ENCODE measurements around the gene SRRM4. TPM values are rescaled to one million over a fixed set of nuclear protein-coding genes. Genes with fewer than 3 reads are reported as not detected.

Gene SRRM4
- total and polyA plus RNA-seq, 2 donors, result 0.08 to 0.42 TPM

DNA sequence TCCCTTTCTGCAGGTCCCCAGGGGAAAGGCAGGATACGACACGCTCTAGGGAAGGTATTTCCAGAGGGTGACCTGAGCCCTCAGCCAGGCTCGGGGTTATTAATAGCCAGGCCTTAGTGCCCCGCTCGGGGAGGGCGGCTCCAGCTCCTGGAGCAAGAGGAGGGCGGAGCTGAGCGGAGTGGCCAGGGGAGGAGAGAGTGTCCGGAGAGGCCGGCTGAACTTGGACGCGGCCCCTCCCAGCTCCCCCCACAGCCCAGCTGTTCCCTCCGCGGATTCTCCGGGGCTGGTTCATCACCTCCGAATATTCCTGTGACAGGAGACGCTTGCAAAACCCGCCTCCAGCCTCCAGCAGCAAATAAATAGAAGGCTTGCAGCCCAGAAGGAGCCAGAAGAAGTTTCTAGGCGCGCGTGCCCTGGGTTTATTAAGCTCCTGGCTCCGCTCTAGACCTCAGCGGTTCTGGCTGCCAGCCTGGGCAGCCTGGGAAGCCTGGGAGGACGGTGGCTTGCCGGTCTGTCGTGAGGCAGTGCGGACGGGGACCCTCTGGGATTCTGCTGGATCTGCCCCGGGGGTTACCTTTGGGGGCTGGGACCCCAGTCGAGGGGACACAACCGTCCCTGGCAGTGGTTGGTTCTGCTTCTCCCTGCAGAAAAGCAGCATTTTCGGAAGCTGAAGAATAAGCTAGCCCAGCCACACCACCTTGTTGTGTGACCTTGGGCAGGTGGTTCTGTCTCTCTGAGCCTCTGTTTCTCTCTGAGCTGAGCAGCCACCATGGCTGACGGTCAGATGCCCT lies 197.4 kb downstream of the SRRM4 start, which contains the start of gene HSPB8:
TSS of gene HSPB8 (plus strand) at position 388 of the 791 bp plus-strand sequence. CDS start at position 770, 382 bp downstream.
- WGBS, result 3% methylated on average over 33 of the region's 33 CpGs
- H3K4me1 ChIP-seq (ENCODE audit: insufficient read depth), result peaks cover 2% of the 10 kb centered on the region

DNA sequence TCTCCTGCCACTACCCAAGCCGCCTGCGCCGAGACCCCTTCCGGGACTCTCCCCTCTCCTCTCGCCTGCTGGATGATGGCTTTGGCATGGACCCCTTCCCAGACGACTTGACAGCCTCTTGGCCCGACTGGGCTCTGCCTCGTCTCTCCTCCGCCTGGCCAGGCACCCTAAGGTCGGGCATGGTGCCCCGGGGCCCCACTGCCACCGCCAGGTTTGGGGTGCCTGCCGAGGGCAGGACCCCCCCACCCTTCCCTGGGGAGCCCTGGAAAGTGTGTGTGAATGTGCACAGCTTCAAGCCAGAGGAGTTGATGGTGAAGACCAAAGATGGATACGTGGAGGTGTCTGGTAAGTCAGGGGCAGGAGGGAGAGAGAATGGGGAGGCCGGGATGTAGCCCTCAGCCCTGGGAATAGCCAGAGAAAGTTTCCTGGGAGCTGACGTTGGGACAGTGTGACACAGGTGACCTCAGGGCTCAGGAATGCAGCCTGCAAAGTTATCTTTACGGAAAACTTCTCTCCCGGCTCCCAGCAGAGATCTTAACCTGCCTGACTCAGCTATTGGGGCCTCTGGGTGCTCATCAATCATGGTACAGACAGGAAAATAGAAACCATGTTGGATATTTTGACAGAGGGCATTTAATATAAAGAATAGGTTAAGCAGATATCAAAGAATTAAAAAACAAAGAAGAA lies 198.1 kb downstream of the SRRM4 start:
- Histone ChIP-seq H3K4me3 (ENCODE audit: low read depth, low read length) (peak overlapping the region; percentile 51), H3K36me3 (ENCODE audit: insufficient read depth) (no peaks in the 10 kb centered on the region), H3K27ac (ENCODE audit: low read depth) (peak overlapping the region; percentile 69), H3K4me1 (ENCODE audit: insufficient read depth) (peaks cover 2% of the 10 kb centered on the region)
- 23% methylated on average over 18 of the region's 18 CpGs for WGBS
- DNase-seq (ENCODE audit: extremely low spot score), result no peak

More for the DNA sequence above, 197.4 kb downstream of the SRRM4 start, which contains the start of gene HSPB8:
- Histone ChIP-seq H3K27ac (ENCODE audit: low read depth) (peak within 1 kb of the TSS; percentile 69), H3K36me3 (ENCODE audit: insufficient read depth) (no peaks in the 10 kb centered on the region), H3K4me3 (ENCODE audit: low read depth, low read length) (peak within 1 kb of the TSS; percentile 51)
- no peak for DNase-seq (ENCODE audit: extremely low spot score)

DNA sequence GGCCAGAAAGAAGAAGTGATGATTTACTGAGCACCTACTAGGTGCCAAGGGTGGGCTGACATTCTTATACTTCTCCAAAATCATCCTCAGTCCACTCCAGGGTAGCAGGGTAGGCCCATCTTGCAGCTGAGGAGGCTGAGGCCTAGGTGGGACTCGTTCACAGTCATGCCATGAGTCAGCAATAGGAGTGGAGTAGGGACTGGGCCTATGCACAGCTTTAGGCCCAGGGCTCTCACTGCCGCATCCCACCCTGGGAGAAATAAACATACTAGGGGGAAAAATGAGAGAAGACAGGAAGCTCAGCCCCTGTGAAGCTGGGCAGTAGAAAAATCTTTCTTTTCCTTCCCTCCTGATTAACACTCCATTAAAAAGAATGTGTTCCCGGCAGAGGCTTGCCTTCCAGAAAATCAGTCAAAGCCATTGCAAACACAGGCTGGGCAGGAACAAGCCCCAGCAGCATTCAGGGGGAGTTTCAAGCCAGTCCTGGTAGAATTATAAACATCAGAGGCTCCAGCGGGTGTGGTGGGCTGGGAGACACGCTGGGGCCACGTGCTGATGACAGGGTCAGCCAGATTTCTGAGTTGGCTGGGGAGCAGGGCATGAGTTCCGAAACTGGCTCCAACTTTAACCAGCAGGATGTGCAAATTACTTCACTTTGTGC lies 199.2 kb downstream of the SRRM4 start:
- no peak for DNase-seq (ENCODE audit: extremely low spot score)
- 16% methylated on average over 7 of the region's 7 CpGs for WGBS
- Histone ChIP-seq H3K27ac (ENCODE audit: low read depth) (peak overlapping the region; percentile 33), H3K4me1 (ENCODE audit: insufficient read depth) (peaks cover 2% of the 10 kb centered on the region), H3K36me3 (ENCODE audit: insufficient read depth) (no peaks in the 10 kb centered on the region), H3K4me3 (ENCODE audit: low read depth, low read length) (peak overlapping the region; percentile 51)

DNA sequence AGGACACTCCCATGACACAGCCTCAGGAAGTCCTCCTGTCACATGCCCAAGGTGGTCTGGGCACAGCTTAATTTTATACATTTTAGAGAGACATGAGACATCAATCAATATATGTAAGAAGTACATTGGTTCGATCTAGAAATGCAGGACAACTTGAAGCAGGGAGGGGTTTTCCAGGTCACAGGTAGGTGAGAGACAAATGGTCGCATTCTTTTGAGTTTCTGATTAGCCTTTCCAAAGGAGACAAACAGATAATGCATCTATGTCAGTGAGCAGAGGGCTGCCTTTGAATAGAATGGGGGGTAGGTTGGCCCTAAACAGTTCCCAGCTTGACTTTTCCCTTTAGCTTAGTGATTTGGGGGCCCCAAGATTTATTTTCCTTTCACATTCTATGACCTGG lies 199.9 kb downstream of the SRRM4 start:
- 45% methylated on average over 2 of the region's 2 CpGs for WGBS
- no peak for DNase-seq (ENCODE audit: extremely low spot score)
- peaks cover 2% of the 10 kb centered on the region for H3K4me1 ChIP-seq (ENCODE audit: insufficient read depth)
- H3K27ac ChIP-seq (ENCODE audit: low read depth), result no peak overlapping the region
- peak overlapping the region; percentile 51 for H3K4me3 ChIP-seq (ENCODE audit: low read depth, low read length)
- no peaks in the 10 kb centered on the region for H3K36me3 ChIP-seq (ENCODE audit: insufficient read depth)

DNA sequence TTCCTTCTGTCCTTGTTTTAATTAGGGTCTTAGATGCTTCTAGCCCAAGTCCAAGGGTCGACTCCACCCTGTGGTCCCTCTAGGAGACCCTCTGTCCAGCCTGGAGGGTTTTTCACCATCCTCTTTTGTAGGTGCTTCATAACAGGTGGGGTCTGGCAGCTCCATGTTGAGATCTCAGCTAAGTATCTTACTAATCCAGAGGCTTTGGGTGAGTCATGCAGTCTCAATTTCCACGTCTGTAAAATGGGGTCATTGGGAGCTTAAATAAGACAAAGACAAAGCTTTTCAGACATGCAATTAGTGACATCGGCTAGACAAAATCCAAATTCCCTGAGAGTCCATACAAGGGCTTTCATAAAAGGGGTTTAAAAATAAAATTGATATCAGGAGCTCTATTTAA lies 200.6 kb downstream of the SRRM4 start:
- H3K4me3 ChIP-seq (ENCODE audit: low read depth, low read length), result no peak overlapping the region
- 42% methylated on average over 3 of the region's 3 CpGs for WGBS
- H3K36me3 ChIP-seq (ENCODE audit: insufficient read depth), result no peaks in the 10 kb centered on the region
- DNase-seq (ENCODE audit: extremely low spot score), result no peak
- peaks cover 2% of the 10 kb centered on the region for H3K4me1 ChIP-seq (ENCODE audit: insufficient read depth)
- no peak overlapping the region for H3K27ac ChIP-seq (ENCODE audit: low read depth)

DNA sequence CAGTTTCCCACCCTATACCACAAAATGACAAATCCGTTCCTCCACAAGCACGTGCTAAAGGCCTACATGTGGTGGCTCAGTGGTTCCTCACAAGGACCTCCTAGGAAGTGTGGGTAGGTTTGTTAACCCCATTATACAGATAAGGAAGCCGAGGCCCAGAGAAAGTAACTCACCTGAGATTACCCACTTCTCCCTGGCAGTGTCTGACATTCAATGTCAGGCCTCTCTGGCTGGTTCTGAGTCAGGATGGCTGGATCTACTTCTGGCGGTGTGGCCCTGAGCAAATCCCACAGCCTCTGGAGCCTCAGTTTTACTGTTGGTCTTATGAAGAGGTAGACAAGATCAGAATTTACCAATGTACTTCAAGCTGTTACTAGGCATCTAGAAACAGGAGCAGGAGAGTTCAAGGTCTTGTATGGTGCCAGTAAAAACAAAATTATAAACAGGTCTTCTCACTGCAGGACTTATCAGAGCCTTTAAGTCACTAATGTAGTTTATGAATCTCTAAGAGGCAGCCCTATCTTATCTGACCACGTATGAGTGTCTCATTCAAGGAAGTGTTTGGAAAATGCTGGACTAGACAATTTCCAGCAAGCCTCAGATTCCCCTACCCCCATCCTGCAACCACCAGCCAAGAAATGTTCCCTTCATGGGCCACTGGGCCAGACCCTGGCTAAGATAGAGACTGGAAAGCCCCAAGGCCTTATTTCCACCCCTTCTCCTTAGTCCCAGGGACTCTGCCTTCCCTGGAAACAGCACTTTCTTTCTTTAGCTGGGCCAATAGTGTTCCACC lies 201.6 kb downstream of the SRRM4 start:
- Histone ChIP-seq H3K4me3 (ENCODE audit: low read depth, low read length) (no peak overlapping the region), H3K4me1 (ENCODE audit: insufficient read depth) (peaks cover 2% of the 10 kb centered on the region)
- WGBS, result 50% methylated on average over 5 of the region's 5 CpGs

DNA sequence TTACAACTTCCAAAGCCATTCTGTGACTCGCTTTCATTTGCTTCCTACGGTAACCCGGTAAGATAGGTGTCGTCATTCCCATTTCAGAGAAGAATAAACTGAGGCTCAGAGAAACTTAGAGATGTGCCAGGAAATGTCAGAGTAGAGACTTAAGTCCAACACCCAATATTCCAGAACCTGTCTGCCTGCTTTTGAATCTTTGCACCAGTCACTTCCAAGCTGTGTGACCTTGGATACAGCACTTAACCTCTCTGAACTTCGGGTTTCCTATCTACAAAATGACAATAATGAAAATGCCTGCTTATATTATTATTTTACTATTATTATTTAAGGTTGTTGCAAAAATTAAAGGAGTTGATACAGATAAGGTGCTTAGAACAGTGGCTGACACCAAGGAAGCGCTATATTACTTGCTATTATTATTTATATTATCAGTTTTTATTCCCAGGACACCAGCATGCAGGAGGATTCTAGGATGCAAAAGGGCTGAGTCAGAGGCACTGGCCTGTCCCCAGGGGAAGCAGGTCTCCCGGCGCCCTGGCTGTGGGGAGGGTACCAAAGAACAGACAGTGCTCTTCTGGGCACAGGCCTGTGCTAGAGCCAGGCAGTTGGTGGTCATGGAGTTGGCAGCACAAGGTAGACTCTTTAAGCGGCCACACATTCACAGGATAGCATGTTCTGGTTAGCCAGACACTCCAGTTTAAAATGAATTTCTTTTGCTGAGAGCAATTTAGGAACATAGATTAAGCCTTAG lies 202.8 kb downstream of the SRRM4 start:
- H3K4me1 ChIP-seq (ENCODE audit: insufficient read depth), result peaks cover 2% of the 10 kb centered on the region
- 62% methylated on average over 9 of the region's 9 CpGs for WGBS
- no peaks in the 10 kb centered on the region for H3K36me3 ChIP-seq (ENCODE audit: insufficient read depth)
- DNase-seq (ENCODE audit: extremely low spot score), result no peak
- no peak overlapping the region for H3K4me3 ChIP-seq (ENCODE audit: low read depth, low read length)
- H3K27ac ChIP-seq (ENCODE audit: low read depth), result no peak overlapping the region

More for the DNA sequence above, 201.6 kb downstream of the SRRM4 start:
- DNase-seq (ENCODE audit: extremely low spot score), result no peak
- no peaks in the 10 kb centered on the region for H3K36me3 ChIP-seq (ENCODE audit: insufficient read depth)
- no peak overlapping the region for H3K27ac ChIP-seq (ENCODE audit: low read depth)

DNA sequence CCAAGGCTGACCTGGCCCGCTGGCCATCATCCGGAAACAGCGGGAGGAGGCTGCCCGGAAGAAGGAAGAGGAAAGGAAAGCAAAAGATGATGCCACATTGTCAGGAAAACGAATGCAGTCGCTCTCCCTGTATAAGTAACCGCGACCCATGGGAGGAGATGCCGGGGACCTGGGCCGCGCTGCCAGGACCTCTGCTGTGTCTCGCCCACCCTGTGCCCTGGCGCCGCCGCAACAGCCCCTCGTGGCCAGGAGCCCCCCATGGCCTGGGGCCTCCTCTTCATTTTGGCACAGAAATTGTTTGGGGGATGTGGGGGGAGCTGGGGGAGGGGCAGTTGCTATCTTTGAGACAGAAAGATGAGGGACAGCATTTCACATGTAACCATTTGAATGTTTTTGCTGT lies 213.9 kb downstream of the SRRM4 start:
- no peaks in the 10 kb centered on the region for H3K36me3 ChIP-seq (ENCODE audit: insufficient read depth)
- 94% methylated on average over 16 of the region's 16 CpGs for WGBS
- no peaks in the 10 kb centered on the region for H3K4me1 ChIP-seq (ENCODE audit: insufficient read depth)
- H3K4me3 ChIP-seq (ENCODE audit: low read depth, low read length), result no peak overlapping the region
- no peak overlapping the region for H3K27ac ChIP-seq (ENCODE audit: low read depth)
- DNase-seq (ENCODE audit: extremely low spot score), result no peak

DNA sequence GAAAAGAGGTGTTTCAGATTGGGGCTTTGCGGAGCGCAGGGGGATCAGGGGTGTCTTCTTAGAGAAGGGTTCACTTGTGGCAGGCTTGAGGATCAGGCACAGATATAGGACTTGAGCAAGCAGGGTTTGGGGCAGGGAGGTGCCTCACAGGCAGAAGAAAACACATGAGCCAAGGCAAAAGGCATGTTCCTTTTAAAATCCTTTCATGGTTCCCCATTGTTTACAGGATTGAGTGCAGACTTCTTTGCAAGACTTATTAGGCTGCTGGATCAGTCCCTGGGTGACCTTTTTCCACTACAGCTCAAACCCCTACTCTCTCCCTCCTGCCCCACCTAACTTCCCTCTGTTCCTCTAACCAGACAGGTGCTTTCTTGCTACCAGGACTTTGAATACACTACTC lies 217.1 kb downstream of the SRRM4 start:
- Histone ChIP-seq H3K36me3 (ENCODE audit: insufficient read depth) (no peaks in the 10 kb centered on the region), H3K4me1 (ENCODE audit: insufficient read depth) (no peaks in the 10 kb centered on the region), H3K4me3 (ENCODE audit: low read depth, low read length) (no peak overlapping the region), H3K27ac (ENCODE audit: low read depth) (no peak overlapping the region)
- no peak for DNase-seq (ENCODE audit: extremely low spot score)
- WGBS, result 72% methylated on average over 2 of the region's 2 CpGs

DNA sequence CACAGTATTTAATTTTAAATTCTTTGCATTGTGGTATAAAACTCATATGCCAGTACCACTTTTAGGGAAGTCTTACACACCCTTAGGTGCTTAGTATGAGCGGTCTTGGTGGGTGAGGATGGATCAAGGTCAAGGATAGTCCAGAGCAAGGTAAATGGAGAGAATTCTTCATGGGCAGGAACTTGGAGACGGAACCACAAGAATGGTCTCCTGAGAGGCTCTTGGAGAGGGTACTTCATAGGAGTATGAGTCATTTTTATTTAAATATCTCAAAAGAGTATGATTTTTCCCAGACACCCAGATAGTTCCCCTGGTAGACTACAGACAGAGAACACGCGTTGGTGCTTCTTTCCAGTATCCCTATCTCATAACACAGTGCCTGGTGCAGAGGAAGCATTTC lies 219.3 kb downstream of the SRRM4 start:
- no peak overlapping the region for H3K4me3 ChIP-seq (ENCODE audit: low read depth, low read length)
- H3K4me1 ChIP-seq (ENCODE audit: insufficient read depth), result no peaks in the 10 kb centered on the region
- 82% methylated on average over 4 of the region's 4 CpGs for WGBS
- DNase-seq (ENCODE audit: extremely low spot score), result no peak
- H3K36me3 ChIP-seq (ENCODE audit: insufficient read depth), result no peaks in the 10 kb centered on the region
- no peak overlapping the region for H3K27ac ChIP-seq (ENCODE audit: low read depth)

DNA sequence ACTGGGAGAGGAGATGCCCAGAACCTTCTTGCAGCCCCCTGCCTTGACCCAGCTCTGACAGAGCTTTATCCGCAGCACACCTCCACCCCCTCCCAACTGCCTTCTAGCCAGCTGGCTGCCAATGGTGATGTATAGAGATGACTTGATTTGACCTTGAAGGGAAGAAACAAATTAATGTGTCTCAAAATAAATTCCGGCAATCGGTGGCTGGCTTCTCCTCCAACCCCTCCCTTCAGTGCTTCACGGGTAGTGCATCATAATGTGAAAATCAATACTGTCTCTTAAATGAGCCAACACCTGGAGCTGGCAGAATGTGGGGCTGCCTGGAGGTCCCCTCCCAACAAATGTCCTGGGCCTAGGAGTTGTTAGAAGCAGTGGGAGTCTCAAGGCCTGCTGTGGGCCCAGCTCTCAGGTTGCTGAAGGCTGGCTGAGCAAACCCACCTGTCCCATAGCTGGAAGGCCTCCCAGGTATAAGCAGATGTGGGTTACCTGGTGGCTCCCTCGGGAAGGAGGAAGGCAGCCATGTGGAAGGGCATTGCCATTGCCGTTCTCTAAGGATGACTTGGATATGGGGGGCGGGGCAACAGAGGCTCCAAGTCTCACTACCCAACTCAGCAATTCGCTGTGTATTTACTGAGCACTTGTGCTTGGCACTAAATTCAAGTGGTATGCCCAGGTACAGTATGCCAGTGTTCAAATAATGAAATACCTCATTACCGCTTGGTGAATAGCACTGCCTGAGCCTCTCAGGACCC lies 220.6 kb downstream of the SRRM4 start:
- Histone ChIP-seq H3K27ac (ENCODE audit: low read depth) (no peak overlapping the region), H3K4me3 (ENCODE audit: low read depth, low read length) (no peak overlapping the region), H3K4me1 (ENCODE audit: insufficient read depth) (no peaks in the 10 kb centered on the region), H3K36me3 (ENCODE audit: insufficient read depth) (no peaks in the 10 kb centered on the region)
- no peak for DNase-seq (ENCODE audit: extremely low spot score)
- WGBS, result 84% methylated on average over 9 of the region's 9 CpGs

DNA sequence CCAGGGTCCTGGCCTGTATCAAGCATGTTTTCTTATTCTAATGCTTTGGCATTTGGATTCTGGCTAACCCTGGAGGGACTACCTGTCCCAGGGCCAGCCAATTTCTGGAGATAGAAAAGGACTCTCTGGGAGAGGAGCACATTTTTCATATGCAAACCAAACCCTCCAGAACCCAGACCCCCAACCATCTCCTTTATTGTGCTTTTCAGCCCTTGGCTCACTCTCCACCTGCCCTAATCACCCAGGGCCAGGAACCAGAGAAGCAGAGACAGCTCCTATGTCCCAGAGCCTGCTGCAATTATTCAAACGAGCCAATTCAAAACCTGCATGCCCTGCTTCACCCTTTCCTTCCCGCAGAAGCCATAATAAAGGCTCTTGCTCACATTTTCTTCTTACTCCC lies 221.2 kb downstream of the SRRM4 start:
- Histone ChIP-seq H3K27ac (ENCODE audit: low read depth) (no peak overlapping the region), H3K4me1 (ENCODE audit: insufficient read depth) (no peaks in the 10 kb centered on the region), H3K4me3 (ENCODE audit: low read depth, low read length) (no peak overlapping the region), H3K36me3 (ENCODE audit: insufficient read depth) (no peaks in the 10 kb centered on the region)
- WGBS, result 36% methylated on average over 2 of the region's 2 CpGs
- no peak for DNase-seq (ENCODE audit: extremely low spot score)
